B cell (primary cell): Measurements from ENCODE around the gene AIFM1. TPM values are rescaled to one million over a fixed set of nuclear protein-coding genes. Genes with fewer than 3 reads are reported as not detected.

Experiments used
- ATAC-seq: fragments of 200-7000 bp; cut with Tn5 transposase; one replicate; pipeline ENCODE4 v1.10.0; 2021; ENCODE audit warnings: low read depth, mild to moderate bottlenecking, moderate number of reproducible peaks, moderate library complexity
- CTCF ChIA-PET: fragments of 350-600 bp; sonication (Branson Sonifier 250); formaldehyde crosslinking; loops from one replicate; lab custom pipeline; 2021; ENCODE audit warnings: antibody characterized with exemption, inconsistent platforms; lab: Charles Lee
- POLR2A ChIA-PET: fragments of 350-600 bp; sonication (Branson Sonifier 250); formaldehyde crosslinking; loops from one replicate; lab custom pipeline; 2021; ENCODE audit warnings: antibody characterized with exemption; lab: Charles Lee
- DNase-seq: peaks from one replicate; pipeline ENCODE4 v3.0.0; 2013
- H2AFZ ChIP-seq: 2 replicates; pipeline ENCODE4 v1.6.1; 2012; ENCODE audit warnings: mild to moderate bottlenecking, low read depth, low read length; ENCODE audit not compliant: insufficient read depth, poor library complexity, severe bottlenecking
- H3K27ac ChIP-seq, 2 donors: 1 replicate in 1 of 2; 2 replicates in 1 of 2; pipeline ENCODE4 v1.5.1; 2012 to 2013; ENCODE audit warnings: low read length in 2 of 2, mild to moderate bottlenecking in 2 of 2, moderate library complexity in 1 of 2
- H3K27me3 ChIP-seq, 4 experiments: fragments of 200-600 bp in 1 of 4; sonication (generic) in 1 of 4; replicated peaks in 1 of 4; 1 replicate in 2 of 4; 2 replicates in 2 of 4; pipeline versions ENCODE4 v1.6.1 to v1.7.0; 2013 to 2016; ENCODE audit warnings: low read length in 3 of 4, mild to moderate bottlenecking in 2 of 4, mixed read lengths in 1 of 4, moderate library complexity in 1 of 4; ENCODE audit not compliant: insufficient read depth in 4 of 4, control insufficient read depth in 3 of 4; ENCODE audit errors: control extremely low read depth in 1 of 4
- H3K36me3 ChIP-seq, 2 experiments: replicated peaks in 1 of 2; 1 replicate in 1 of 2; 2 replicates in 1 of 2; pipeline versions ENCODE4 v1.6.1 to v1.7.1; 2013; ENCODE audit warnings: low read length in 1 of 2; ENCODE audit not compliant: insufficient read depth in 2 of 2, control insufficient read depth in 1 of 2; ENCODE audit errors: control extremely low read depth in 1 of 2, extremely low read depth in 1 of 2
- H3K4me1 ChIP-seq, 2 donors: fragments of 200-600 bp in 1 of 2; sonication (generic) in 1 of 2; 1 replicate in 1 of 2; 2 replicates in 1 of 2; pipeline versions ENCODE4 v1.5.1 to v1.6.1; 2013 to 2017; ENCODE audit warnings: low read length in 2 of 2; ENCODE audit not compliant: control insufficient read depth in 2 of 2, insufficient read depth in 2 of 2
- H3K4me2 ChIP-seq: replicated peaks from 2 replicates; pipeline ENCODE3; 2012; ENCODE audit warnings: mild to moderate bottlenecking, low read depth, low read length; ENCODE audit not compliant: poor library complexity, severe bottlenecking
- H3K4me3 ChIP-seq, 5 experiments: fragments of 200-600 bp in 1 of 5; sonication (generic) in 1 of 5; 1 replicate in 3 of 5; 2 replicates in 2 of 5; pipeline versions ENCODE4 v1.5.1 to v1.7.0; 2011 to 2016; ENCODE audit warnings: low read length in 4 of 5, mild to moderate bottlenecking in 4 of 5, low read depth in 2 of 5, control low read depth in 1 of 5, moderate library complexity in 1 of 5; ENCODE audit not compliant: insufficient read depth in 1 of 5; ENCODE audit errors: control extremely low read depth in 1 of 5, extremely low read depth in 1 of 5
- H3K79me2 ChIP-seq: fragments of 200-600 bp; sonication (generic); one replicate; pipeline ENCODE4 v1.6.0; 2016; ENCODE audit warnings: low read length; ENCODE audit not compliant: control insufficient read depth, insufficient read depth
- H3K9ac ChIP-seq: fragments of 200-600 bp; sonication (generic); 2 replicates; pipeline ENCODE4 v1.6.1; 2017; ENCODE audit warnings: mild to moderate bottlenecking, low read length, moderate library complexity
- H3K9me3 ChIP-seq, 3 donors: one replicate each; pipeline versions ENCODE4 v1.6.1 to v1.7.1; 2013; ENCODE audit warnings: low read length in 2 of 3; ENCODE audit not compliant: control insufficient read depth in 2 of 3, insufficient read depth in 1 of 3; ENCODE audit errors: control extremely low read depth in 1 of 3
- H4K20me1 ChIP-seq: 2 replicates; pipeline ENCODE4 v1.6.0; 2012; ENCODE audit warnings: mild to moderate bottlenecking, low read length; ENCODE audit not compliant: insufficient read depth, control insufficient read depth, poor library complexity, severe bottlenecking
- H3K27ac Mint-ChIP-seq: one replicate; pipeline ENCODE4 v1.8.0; 2021; ENCODE audit warnings: mixed read lengths
- H3K27me3 Mint-ChIP-seq: one replicate; pipeline ENCODE4 v1.8.0; 2021; ENCODE audit warnings: mixed read lengths
- H3K4me1 Mint-ChIP-seq: one replicate; pipeline ENCODE4 v1.8.0; 2021; ENCODE audit warnings: mixed read lengths
- H3K4me3 Mint-ChIP-seq: one replicate; pipeline ENCODE4 v1.8.0; 2021; ENCODE audit warnings: mixed read lengths
- H3K9me3 Mint-ChIP-seq: one replicate; pipeline ENCODE4 v1.8.0; 2022; ENCODE audit warnings: mixed read lengths; ENCODE audit not compliant: insufficient read depth
- CTCF ChIP-seq: fragments of 200-600 bp; IDR thresholded peaks from one replicate; pipeline ENCODE4 v1.8.0; 2022; ENCODE audit warnings: antibody characterized with exemption, mild to moderate bottlenecking
- EZH2 ChIP-seq: IDR thresholded peaks from 2 replicates; pipeline ENCODE4 v1.6.1; 2012; ENCODE audit warnings: borderline replicate concordance, low read depth, mild to moderate bottlenecking, moderate library complexity, low read length; ENCODE audit not compliant: insufficient read depth, poor library complexity, severe bottlenecking
- WGBS: methylation state at CpG from one replicate; pipeline ENCODE4 v1.1.5; 2013; ENCODE audit warnings: missing lambda C conversion rate; ENCODE audit not compliant: insufficient coverage; 5-methylcytosine and 5-hydroxymethylcytosine counted together
- intact Hi-C: fragments of 100-400 bp; cut with micrococcal nuclease; formaldehyde crosslinking; loops from one replicate; pipeline ENCODE4 v1.10.0; 2022
- polyA plus RNA-seq: library from polyadenylated mRNA; depleted of rRNA; stranded (reverse); fragments of >200 nt; gene quantifications from 2 replicates; pipeline ENCODE4 v1.2.3, GENCODE V29; 2012
- total RNA-seq, 2 donors: library from RNA; stranded (reverse); fragments of 120-200 nt in 1 of 2; gene quantifications; 1 replicate in 1 of 2; 2 replicates in 1 of 2; pipeline versions ENCODE4 v1.2.3 to v1.2.4, GENCODE V29; 2013 to 2022

Gene AIFM1
- total and polyA plus RNA-seq, 2 donors (not counting 1 experiment from before 2014, with no cell fraction given): 11.4 to 15.9 TPM

DNA sequence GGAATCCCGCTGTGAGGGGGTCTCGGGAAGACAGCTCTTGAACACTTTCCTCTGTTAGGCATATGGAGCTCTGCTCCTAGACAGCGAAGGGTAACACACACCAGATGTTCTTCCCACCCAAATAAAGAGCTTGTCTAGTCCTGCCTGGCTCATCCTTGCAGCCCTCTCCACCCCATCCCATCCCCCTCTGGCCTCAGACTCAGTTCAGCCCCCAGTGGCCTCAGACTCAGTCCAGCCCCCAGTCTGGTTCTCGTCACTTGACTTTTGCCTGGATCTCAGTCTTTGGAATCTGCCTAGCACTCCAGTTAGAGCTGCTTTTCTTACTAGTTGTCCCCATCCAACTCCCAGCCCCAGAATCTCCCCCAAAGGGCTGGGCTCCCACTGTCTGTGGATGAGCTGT lies 21.0 kb upstream of the AIFM1 start:
- no CpG with 5 or more reads among the region's 4 CpGs for WGBS
- no peak overlapping the region for H3K4me3 Mint-ChIP-seq
- Histone ChIP-seq H3K4me3 (no peak overlapping the region), H3K27me3 (no peaks in the 10 kb centered on the region), H3K4me2 (no peak overlapping the region), H3K36me3 (no peaks in the 10 kb centered on the region), H2AFZ (no peak overlapping the region), H3K9ac (no peak overlapping the region), H3K27ac (no peak overlapping the region), H3K9me3 (peaks cover 0 to 6% (median 0%) of the 10 kb centered on the region in 3 donors), H3K4me1 (peaks cover 0 to 9% of the 10 kb centered on the region in 2 donors), H3K79me2 (no peaks in the 10 kb centered on the region), H4K20me1 (no peaks in the 10 kb centered on the region)
- peaks cover 21% of the 10 kb centered on the region for H3K4me1 Mint-ChIP-seq
- H3K27me3 Mint-ChIP-seq: no peaks in the 10 kb centered on the region
- H3K27ac Mint-ChIP-seq: no peak overlapping the region
- ChIA-PET POLR2A (no interaction called here), CTCF (interaction anchor here (0.6 to 1.8 kb wide), 3 partner anchors 10 to 106 kb away, joined by 3 to 15 read pairs (median 3); no protein-coding TSS in a partner anchor)
- no peak for TF ChIP-seq EZH2
- no peak for TF ChIP-seq CTCF
- no peak for ATAC-seq
- H3K9me3 Mint-ChIP-seq: no peaks in the 10 kb centered on the region
- intact Hi-C loops: no loop called here
- no peak for DNase-seq

DNA sequence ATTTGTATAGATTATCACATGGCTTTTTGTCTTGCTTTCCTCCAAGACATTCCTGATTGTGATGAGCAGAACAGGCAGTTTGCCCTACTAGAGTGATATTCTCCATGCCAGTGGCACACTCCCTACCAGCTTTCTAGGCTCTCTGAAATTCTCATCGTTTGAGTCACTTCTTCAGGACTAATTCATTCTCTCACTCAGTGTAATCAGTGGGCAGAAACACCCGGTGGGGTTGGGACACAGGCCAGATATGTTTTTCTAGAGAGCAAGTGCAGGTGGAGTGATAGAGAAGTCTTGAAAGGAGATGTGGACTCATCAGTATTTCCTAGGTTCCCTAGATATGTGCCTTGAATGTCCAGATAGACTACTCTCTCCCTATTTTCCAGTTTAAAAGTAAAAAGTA lies 19.2 kb upstream of the AIFM1 start:
- H3K4me3 ChIP-seq: no peak overlapping the region
- peaks cover 0 to 9% of the 10 kb centered on the region in 2 donors for H3K4me1 ChIP-seq
- ChIA-PET CTCF (no interaction called here), POLR2A (no interaction called here)
- Mint-ChIP-seq H3K27me3 (no peaks in the 10 kb centered on the region), H3K9me3 (no peaks in the 10 kb centered on the region), H3K27ac (peak overlapping the region; percentile 59), H3K4me1 (peaks cover 23% of the 10 kb centered on the region), H3K4me3 (no peak overlapping the region)
- intact Hi-C loops: no loop called here
- no peaks in the 10 kb centered on the region for H4K20me1 ChIP-seq
- H3K9me3 ChIP-seq: peaks cover 0 to 6% (median 0%) of the 10 kb centered on the region in 3 donors
- WGBS: no CpG with 5 or more reads among the region's 2 CpGs
- H3K4me2 ChIP-seq: no peak overlapping the region
- H3K27ac ChIP-seq: no peak overlapping the region
- H2AFZ ChIP-seq: no peak overlapping the region
- peaks cover 8% of the 10 kb centered on the region for H3K79me2 ChIP-seq
- TF ChIP-seq EZH2 (no peak), CTCF (no peak)
- H3K36me3 ChIP-seq: no peaks in the 10 kb centered on the region
- DNase-seq (no peak), ATAC-seq (no peak)
- H3K9ac ChIP-seq: no peak overlapping the region
- no peaks in the 10 kb centered on the region for H3K27me3 ChIP-seq
